Measurements from ENCODE around the gene POU5F2.

DNA sequence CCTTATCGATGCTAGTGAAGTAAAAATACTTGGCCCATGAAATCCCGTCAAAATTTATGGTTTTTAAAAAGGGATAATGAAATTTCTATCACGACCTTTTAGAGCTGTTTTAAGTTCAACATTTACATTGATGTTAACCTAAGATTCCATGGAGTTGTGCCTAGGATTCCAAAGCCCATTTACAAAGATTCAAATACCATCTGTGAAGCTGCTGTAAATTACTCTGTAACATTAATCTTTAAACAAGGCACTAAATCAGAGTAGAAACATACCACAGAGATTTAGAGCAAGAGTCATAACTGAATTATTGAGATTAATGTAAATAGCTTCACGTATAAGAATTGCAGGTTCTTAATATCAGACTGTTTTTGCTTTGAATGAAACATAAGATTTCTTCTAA, 17.7 kb downstream of the POU5F2 start:
- TF ChIP-seq TARDBP (IDR thresholded peaks at IDR 0.05), result no peak
- TF ChIP-seq CTBP1 (IDR thresholded peaks at IDR 0.05; ENCODE audit: borderline replicate concordance), result no peak
- no peak for TF ChIP-seq SP1 (IDR thresholded peaks at IDR 0.05)
- no peak for TF ChIP-seq HDGF (IDR thresholded peaks at IDR 0.05; ENCODE audit: borderline replicate concordance)
- TF ChIP-seq, protein P1, sequence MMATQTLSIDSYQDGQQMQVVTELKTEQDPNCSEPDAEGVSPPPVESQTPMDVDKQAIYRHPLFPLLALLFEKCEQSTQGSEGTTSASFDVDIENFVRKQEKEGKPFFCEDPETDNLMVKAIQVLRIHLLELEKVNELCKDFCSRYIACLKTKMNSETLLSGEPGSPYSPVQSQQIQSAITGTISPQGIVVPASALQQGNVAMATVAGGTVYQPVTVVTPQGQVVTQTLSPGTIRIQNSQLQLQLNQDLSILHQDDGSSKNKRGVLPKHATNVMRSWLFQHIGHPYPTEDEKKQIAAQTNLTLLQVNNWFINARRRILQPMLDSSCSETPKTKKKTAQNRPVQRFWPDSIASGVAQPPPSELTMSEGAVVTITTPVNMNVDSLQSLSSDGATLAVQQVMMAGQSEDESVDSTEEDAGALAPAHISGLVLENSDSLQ (IDR thresholded peaks at IDR 0.05), result no peak; the same call in 1 of the 2 replicates
- no peak for TF ChIP-seq FOXA1 (IDR thresholded peaks at IDR 0.05)
- no peak for TF ChIP-seq FOXM1 (IDR thresholded peaks at IDR 0.05; ENCODE audit: borderline replicate concordance)
- TF ChIP-seq FOXK2 (IDR thresholded peaks at IDR 0.05), result no peak
- no peak for TF ChIP-seq ARNT (IDR thresholded peaks at IDR 0.05)

Measured in HEK293T (cell line).